ENCODE results near the gene LRRK1.

Gene LRRK1

GRCh38 chr15:101093958-101094357, 174.8 kb downstream of the LRRK1 start:
- TF ChIP-seq CTCF (IDR thresholded peaks at IDR 0.05), result no peak

DNA sequence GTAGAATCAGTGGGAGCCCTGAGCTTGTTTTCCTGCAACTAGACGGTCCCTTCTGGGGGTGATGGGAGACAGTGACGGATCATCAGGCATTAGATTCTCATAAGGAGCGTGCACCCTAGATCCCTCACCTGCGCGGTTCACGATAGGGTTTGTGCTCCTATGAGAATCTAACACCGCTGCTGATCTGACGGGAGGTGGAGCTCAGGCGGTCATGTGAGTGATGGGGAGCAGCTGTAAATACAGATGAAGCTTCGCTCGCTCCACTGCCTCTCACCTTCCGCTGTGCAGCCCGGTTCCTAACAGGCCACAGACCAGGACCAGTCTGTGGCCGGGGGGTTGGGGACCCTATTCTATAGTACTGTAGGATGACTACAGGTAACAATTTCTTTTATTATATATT, 178.0 kb downstream of the LRRK1 start:
- TF ChIP-seq CTCF (IDR thresholded peaks at IDR 0.05), result no peak

GRCh38 chr15:101099183-101099582, 180.0 kb downstream of the LRRK1 start:
- TF ChIP-seq CTCF (IDR thresholded peaks at IDR 0.05), result no peak

GRCh38 chr15:101100118-101100517, 181.0 kb downstream of the LRRK1 start:
- TF ChIP-seq CTCF (IDR thresholded peaks at IDR 0.05), result no peak

GRCh38 chr15:101100593-101101442, 181.7 kb downstream of the LRRK1 start:
- no peak for TF ChIP-seq CTCF (IDR thresholded peaks at IDR 0.05)

DNA sequence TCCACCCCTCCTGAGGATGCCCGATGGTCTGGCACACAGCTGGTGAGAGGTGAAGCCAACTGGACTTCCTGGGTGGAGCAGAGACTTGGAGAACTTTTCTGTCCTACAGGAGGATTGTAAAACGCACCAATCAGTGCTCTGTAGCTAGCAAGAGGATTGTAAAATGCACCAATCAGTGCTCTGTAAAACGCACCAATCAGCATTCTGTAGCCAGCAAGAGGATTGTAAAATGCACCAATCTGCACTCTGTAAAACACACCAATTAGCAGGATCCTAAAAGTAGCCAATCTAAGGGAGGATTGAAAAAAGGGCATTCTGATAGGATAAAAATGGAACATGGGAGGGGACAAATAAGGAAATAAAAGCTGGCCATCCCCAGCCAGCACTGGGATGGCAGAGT, 182.5 kb downstream of the LRRK1 start:
- TF ChIP-seq CTCF (IDR thresholded peaks at IDR 0.05), result no peak

DNA sequence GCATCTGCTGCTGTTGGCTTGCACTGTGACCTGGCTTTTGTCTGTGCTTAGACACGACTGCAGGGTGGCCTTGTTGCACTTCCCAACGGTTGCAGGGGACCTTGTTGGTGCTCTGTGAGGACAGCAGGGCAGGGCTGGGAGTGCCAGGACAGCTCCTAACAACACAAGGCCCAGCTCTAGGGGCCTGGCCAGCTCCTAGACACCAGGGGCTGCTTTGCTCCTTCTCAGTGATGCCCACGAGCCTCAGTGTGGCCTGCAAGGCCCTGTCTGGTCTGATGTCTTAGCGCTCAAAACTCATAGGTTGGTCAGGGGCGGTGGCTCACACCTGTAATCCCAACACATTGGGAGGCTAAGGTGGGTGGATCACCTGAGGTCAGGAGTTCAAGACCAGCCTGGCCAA, 183.6 kb downstream of the LRRK1 start:
- TF ChIP-seq CTCF (IDR thresholded peaks at IDR 0.05), result no peak
